Endodermal cell (in vitro differentiated cells): ENCODE measurements around the gene CDC27. TPM values are rescaled to one million over a fixed set of nuclear protein-coding genes. Genes with fewer than 3 reads are reported as not detected.
A peak's percentile ranks its signal among the peaks of the same experiment; 100 is the strongest.

Experiments used
- DNase-seq: peaks from one replicate; pipeline ENCODE4 v3.0.0-alpha.2; 2017
- H3K27ac ChIP-seq: 2 replicates; pipeline ENCODE4 v1.5.1; 2013; ENCODE audit warnings: mild to moderate bottlenecking, low read depth, low read length, moderate library complexity
- H3K27me3 ChIP-seq: 2 replicates; pipeline ENCODE4 v1.6.1; 2013; ENCODE audit warnings: mild to moderate bottlenecking, low read length, moderate library complexity; ENCODE audit not compliant: insufficient read depth, control insufficient read depth, poor library complexity, severe bottlenecking
- H3K36me3 ChIP-seq: 2 replicates; pipeline ENCODE4 v1.7.0; 2013; ENCODE audit warnings: mild to moderate bottlenecking, low read length, moderate library complexity; ENCODE audit not compliant: control insufficient read depth, insufficient read depth
- H3K4me1 ChIP-seq: one replicate; pipeline ENCODE4 v1.7.0; 2013; ENCODE audit warnings: low read length; ENCODE audit not compliant: control insufficient read depth, insufficient read depth
- H3K4me3 ChIP-seq: 2 replicates; pipeline ENCODE4 v1.5.1; 2013; ENCODE audit warnings: mild to moderate bottlenecking, low read length, moderate library complexity
- H3K9ac ChIP-seq: 2 replicates; pipeline ENCODE4 v1.6.1; 2013; ENCODE audit warnings: mild to moderate bottlenecking, low read length, moderate library complexity; ENCODE audit not compliant: poor library complexity, severe bottlenecking; ENCODE audit errors: extremely low read depth
- H3K9me3 ChIP-seq: 2 replicates; pipeline ENCODE4 v1.6.1; 2013; ENCODE audit warnings: mild to moderate bottlenecking, low read length, moderate library complexity; ENCODE audit not compliant: control insufficient read depth
- H3K27ac Mint-ChIP-seq: 2 replicates; pipeline ENCODE4 v1.8.0; 2020; ENCODE audit warnings: mixed read lengths
- H3K27me3 Mint-ChIP-seq: 2 replicates; pipeline ENCODE4 v1.8.0; 2021; ENCODE audit warnings: mild to moderate bottlenecking, mixed read lengths; ENCODE audit not compliant: insufficient read depth
- H3K36me3 Mint-ChIP-seq: 2 replicates; pipeline ENCODE4 v1.8.0; 2020; ENCODE audit warnings: low read depth, mixed read lengths
- H3K4me1 Mint-ChIP-seq: 2 replicates; pipeline ENCODE4 v1.8.0; 2020; ENCODE audit warnings: mixed read lengths
- H3K4me3 Mint-ChIP-seq: 2 replicates; pipeline ENCODE4 v1.8.0; 2020; ENCODE audit warnings: mild to moderate bottlenecking, moderate library complexity, mixed read lengths
- H3K9me3 Mint-ChIP-seq: 2 replicates; pipeline ENCODE4 v1.8.0; 2020; ENCODE audit warnings: mild to moderate bottlenecking, mixed read lengths
- WGBS, 2 experiments: methylation state at CpG; one replicate each; pipeline versions ENCODE4 v1.1.5 to v1.1.7; 2013; ENCODE audit warnings: missing lambda C conversion rate in 2 of 2, mixed read lengths in 1 of 2; ENCODE audit not compliant: insufficient coverage in 1 of 2, insufficient read length in 1 of 2; 5-methylcytosine and 5-hydroxymethylcytosine counted together
- total RNA-seq, 2 donors: library from RNA; stranded (reverse); fragmentation: NEBNext Ultra II Directional in 1 of 2; extraction: Animal tissue kit (Norgen Biotek cat#: 25700) in 1 of 2; gene quantifications; 2 replicates in 1 of 2; 3 replicates in 1 of 2; pipeline ENCODE4 v1.2.1, GENCODE V29; 2021
- TF ChIP-seq, protein P1 (sequence below): fragments of 200-600 bp; sonication (generic); conservative IDR thresholded peaks from 2 replicates; pipeline ENCODE4 v1.5.0; 2021; ENCODE audit warnings: antibody characterized with exemption, mild to moderate bottlenecking

The CDC27 gene
- total RNA-seq, 2 donors from 2014 or later: 72.1 to 108 TPM

- Mint-ChIP-seq H3K4me1 (peaks cover 6% of the 10 kb centered on the region), H3K9me3 (no peaks in the 10 kb centered on the region), H3K27me3 (no peaks in the 10 kb centered on the region), H3K36me3 (peaks cover 25% of the 10 kb centered on the region), H3K4me3 (no peak overlapping the region), H3K27ac (no peak overlapping the region)
- H3K36me3 ChIP-seq: no peaks in the 10 kb centered on the region
- TF ChIP-seq, protein P1, sequence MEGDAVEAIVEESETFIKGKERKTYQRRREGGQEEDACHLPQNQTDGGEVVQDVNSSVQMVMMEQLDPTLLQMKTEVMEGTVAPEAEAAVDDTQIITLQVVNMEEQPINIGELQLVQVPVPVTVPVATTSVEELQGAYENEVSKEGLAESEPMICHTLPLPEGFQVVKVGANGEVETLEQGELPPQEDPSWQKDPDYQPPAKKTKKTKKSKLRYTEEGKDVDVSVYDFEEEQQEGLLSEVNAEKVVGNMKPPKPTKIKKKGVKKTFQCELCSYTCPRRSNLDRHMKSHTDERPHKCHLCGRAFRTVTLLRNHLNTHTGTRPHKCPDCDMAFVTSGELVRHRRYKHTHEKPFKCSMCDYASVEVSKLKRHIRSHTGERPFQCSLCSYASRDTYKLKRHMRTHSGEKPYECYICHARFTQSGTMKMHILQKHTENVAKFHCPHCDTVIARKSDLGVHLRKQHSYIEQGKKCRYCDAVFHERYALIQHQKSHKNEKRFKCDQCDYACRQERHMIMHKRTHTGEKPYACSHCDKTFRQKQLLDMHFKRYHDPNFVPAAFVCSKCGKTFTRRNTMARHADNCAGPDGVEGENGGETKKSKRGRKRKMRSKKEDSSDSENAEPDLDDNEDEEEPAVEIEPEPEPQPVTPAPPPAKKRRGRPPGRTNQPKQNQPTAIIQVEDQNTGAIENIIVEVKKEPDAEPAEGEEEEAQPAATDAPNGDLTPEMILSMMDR: no peak
- H3K4me3 ChIP-seq: no peak overlapping the region
- no peak overlapping the region for H3K27ac ChIP-seq
- peaks cover 7% of the 10 kb centered on the region for H3K9me3 ChIP-seq
- H3K4me1 ChIP-seq: no peaks in the 10 kb centered on the region
- 77 to 91% methylated on average over 3 of the region's 3 CpGs for WGBS, 2 experiments
- H3K9ac ChIP-seq: no peak overlapping the region
- no peak for DNase-seq
- H3K27me3 ChIP-seq: no peaks in the 10 kb centered on the region
These were observed 92.8 kb downstream of the CDC27 start for GRCh38 chr17:47096343-47096742.

DNA sequence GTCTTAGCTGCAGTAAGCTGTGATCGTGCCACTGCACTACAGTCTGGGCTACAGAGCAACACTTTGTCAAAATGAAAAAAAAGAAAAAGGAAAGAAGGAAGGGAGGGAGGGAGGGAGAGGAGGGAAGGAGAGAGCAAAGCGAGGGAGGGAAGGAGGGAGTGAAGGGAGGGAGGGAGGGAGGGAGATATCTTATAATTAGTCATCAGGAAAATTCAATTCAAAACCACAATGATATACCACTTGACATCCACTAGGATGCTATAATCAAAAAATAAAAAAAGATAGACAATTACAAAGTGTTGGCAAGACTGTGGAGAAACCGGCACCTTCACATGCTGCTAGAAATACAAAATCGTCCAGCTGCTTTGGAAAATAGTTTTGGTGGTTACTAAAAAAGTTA, 93.8 kb downstream of the CDC27 start:
- no peaks in the 10 kb centered on the region for H3K27me3 ChIP-seq
- 87% methylated on average over 3 of the region's 4 CpGs; no CpG with 5 or more reads in 1 of the 2 experiments for WGBS, 2 experiments

DNA sequence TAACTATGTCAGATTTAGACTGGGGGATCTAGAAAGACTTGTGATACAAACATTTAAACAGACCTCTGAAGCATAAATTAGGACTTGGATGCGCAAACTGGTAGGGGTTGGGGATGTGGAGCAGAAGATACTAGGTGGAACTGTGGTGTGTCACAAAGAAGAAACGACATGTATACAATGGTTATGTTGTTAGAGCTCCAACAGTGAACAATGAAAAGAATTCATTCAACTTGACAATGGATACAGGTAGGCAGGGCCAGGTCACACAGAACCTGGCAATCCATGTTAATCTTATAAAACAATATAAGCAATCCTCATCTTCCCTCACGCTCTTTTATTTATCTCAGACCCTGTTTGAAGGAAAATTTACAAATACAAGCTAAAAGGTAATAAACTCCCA, 102.0 kb downstream of the CDC27 start:
- TF ChIP-seq, protein P1: no peak
- Mint-ChIP-seq H3K4me3 (no peak overlapping the region), H3K27me3 (no peaks in the 10 kb centered on the region), H3K36me3 (peaks cover 13% of the 10 kb centered on the region), H3K27ac (peak overlapping the region; percentile 52), H3K4me1 (peaks cover 25% of the 10 kb centered on the region), H3K9me3 (no peaks in the 10 kb centered on the region)
- DNase-seq: no peak
- H3K4me1 ChIP-seq: no peaks in the 10 kb centered on the region
- H3K36me3 ChIP-seq: no peaks in the 10 kb centered on the region
- no peaks in the 10 kb centered on the region for H3K9me3 ChIP-seq
- no peak overlapping the region for H3K27ac ChIP-seq
- H3K9ac ChIP-seq: no peak overlapping the region
- H3K27me3 ChIP-seq: no peaks in the 10 kb centered on the region
- 88 to 100% methylated on average over 2 to 3 of the region's 3 CpGs for WGBS, 2 experiments
- no peak overlapping the region for H3K4me3 ChIP-seq

More for the DNA sequence above, 93.8 kb downstream of the CDC27 start:
- DNase-seq: no peak
- H3K36me3 Mint-ChIP-seq: peaks cover 30% of the 10 kb centered on the region
- no peaks in the 10 kb centered on the region for H3K27me3 Mint-ChIP-seq
- TF ChIP-seq, protein P1: no peak
- H3K9me3 ChIP-seq: peaks cover 7% of the 10 kb centered on the region
- H3K4me3 Mint-ChIP-seq: no peak overlapping the region
- H3K36me3 ChIP-seq: no peaks in the 10 kb centered on the region
- H3K4me1 ChIP-seq: no peaks in the 10 kb centered on the region
- no peaks in the 10 kb centered on the region for H3K9me3 Mint-ChIP-seq
- no peak overlapping the region for H3K27ac ChIP-seq
- no peak overlapping the region for H3K9ac ChIP-seq
- no peak overlapping the region for H3K4me3 ChIP-seq
- no peak overlapping the region for H3K27ac Mint-ChIP-seq
- H3K4me1 Mint-ChIP-seq: peaks cover 6% of the 10 kb centered on the region
